Endothelial cell of umbilical vein (primary cell): ENCODE measurements around the gene MRPL48. TPM values are rescaled to one million over a fixed set of nuclear protein-coding genes. Genes with fewer than 3 reads are reported as not detected.

Experiments used
- BruUV-seq: library from RNA; stranded (reverse); fragments of 400-500 nt; replicated peaks from 2 replicates; lab custom pipeline; 2021; lab: Mats Ljungman, UMichigan
- CTCF ChIA-PET: fragments of 300-600, 350-600 bp; sonication (Branson Sonifier 250); formaldehyde crosslinking; loops from one replicate; lab custom pipeline; 2021; ENCODE audit warnings: antibody characterized with exemption, inconsistent platforms; lab: Charles Lee
- POLR2A ChIA-PET: fragments of 300-600, 350-600 bp; sonication (Branson Sonifier 250); formaldehyde crosslinking; loops from one replicate; lab custom pipeline; 2021; ENCODE audit warnings: antibody characterized with exemption, inconsistent platforms; lab: Charles Lee
- DNase-seq: peaks from one replicate; pipeline ENCODE4 v3.0.0-alpha.2; 2011; ENCODE audit warnings: low read depth, low spot score
- FAIRE-seq: peaks from 2 replicates; lab custom pipeline; 2011; peaks lifted over from hg19 to GRCh38; lab: Jason Lieb, UNC
- H2AFZ ChIP-seq: 2 replicates; pipeline ENCODE4 v1.6.0; 2012; ENCODE audit warnings: low read depth, low read length, control low read depth, inconsistent platforms
- H3K27ac ChIP-seq: 2 replicates; pipeline ENCODE4 v1.5.1; 2011; ENCODE audit warnings: low read depth, mild to moderate bottlenecking, control low read depth, low read length, moderate library complexity; ENCODE audit not compliant: insufficient read depth
- H3K27me3 ChIP-seq, 2 experiments: 2 replicates each; pipeline versions ENCODE4 v1.6.0 to v1.6.1; 2011; ENCODE audit warnings: low read length in 2 of 2, mixed read lengths in 1 of 2; ENCODE audit not compliant: control insufficient read depth in 2 of 2, insufficient read depth in 2 of 2
- H3K36me3 ChIP-seq, 2 experiments: 2 replicates in 1 of 2; 3 replicates in 1 of 2; pipeline ENCODE4 v1.5.1; 2011; ENCODE audit warnings: low read length in 2 of 2, mild to moderate bottlenecking in 1 of 2, moderate library complexity in 1 of 2; ENCODE audit not compliant: control insufficient read depth in 2 of 2, insufficient read depth in 2 of 2; ENCODE audit errors: extremely low read depth in 1 of 2
- H3K4me1 ChIP-seq: 3 replicates; pipeline ENCODE4 v1.5.1; 2011; ENCODE audit warnings: mild to moderate bottlenecking, low read length; ENCODE audit not compliant: control insufficient read depth, insufficient read depth; ENCODE audit errors: extremely low read depth
- H3K4me2 ChIP-seq: 2 replicates; pipeline ENCODE4 v1.6.1; 2011; ENCODE audit warnings: low read length, control low read depth, mixed read lengths; ENCODE audit not compliant: insufficient read depth
- H3K4me3 ChIP-seq, 3 experiments: fragments of 200-600 bp in 1 of 3; sonication (generic), shearing (Covaris generic) in 1 of 3; replicated peaks in 1 of 3; 2 replicates each; pipeline ENCODE4 v1.5.1; 2011 to 2016; ENCODE audit warnings: control low read depth in 3 of 3, low read length in 3 of 3, mild to moderate bottlenecking in 2 of 3, inconsistent platforms in 1 of 3, low read depth in 1 of 3, moderate library complexity in 1 of 3; ENCODE audit not compliant: insufficient read depth in 1 of 3
- H3K79me2 ChIP-seq: 2 replicates; pipeline ENCODE4 v1.6.0; 2012; ENCODE audit warnings: low read length, inconsistent platforms; ENCODE audit not compliant: control insufficient read depth, insufficient read depth
- H3K9ac ChIP-seq: replicated peaks from 2 replicates; pipeline ENCODE3; 2011; ENCODE audit warnings: low read length, control low read depth; ENCODE audit not compliant: insufficient read depth; ENCODE audit errors: extremely low read depth
- H3K9me1 ChIP-seq: replicated peaks from 3 replicates; pipeline ENCODE4 v1.6.0; 2011; ENCODE audit warnings: mild to moderate bottlenecking, low read length; ENCODE audit not compliant: control insufficient read depth, insufficient read depth; ENCODE audit errors: extremely low read depth
- H3K9me3 ChIP-seq: replicated peaks from 2 replicates; pipeline ENCODE4 v1.5.1; 2012; ENCODE audit warnings: low read length, inconsistent platforms; ENCODE audit not compliant: control insufficient read depth, insufficient read depth
- H4K20me1 ChIP-seq: replicated peaks from 2 replicates; pipeline ENCODE3; 2011; ENCODE audit warnings: mild to moderate bottlenecking, low read length; ENCODE audit not compliant: control insufficient read depth, insufficient read depth; ENCODE audit errors: extremely low read depth
- EZH2 ChIP-seq: IDR thresholded peaks from 2 replicates; pipeline ENCODE4 v1.6.1; 2012; ENCODE audit warnings: borderline replicate concordance, low read depth, mild to moderate bottlenecking, moderate library complexity, low read length, inconsistent platforms; ENCODE audit not compliant: severe bottlenecking
- FOS ChIP-seq: IDR thresholded peaks from 2 replicates; pipeline ENCODE4 v1.6.1; 2011; ENCODE audit warnings: mild to moderate bottlenecking, low read length, moderate library complexity, borderline replicate concordance; ENCODE audit not compliant: insufficient read depth
- GATA2 ChIP-seq: IDR thresholded peaks from 2 replicates; pipeline ENCODE4 v1.7.0; 2011; ENCODE audit warnings: low read depth, mild to moderate bottlenecking, moderate library complexity, mixed read lengths, low read length; ENCODE audit not compliant: insufficient read length, insufficient read depth
- JUN ChIP-seq: IDR thresholded peaks from 2 replicates; pipeline ENCODE4 v1.6.1; 2011; ENCODE audit warnings: borderline replicate concordance, low read depth; ENCODE audit not compliant: insufficient read length, insufficient read depth
- MYC ChIP-seq: IDR thresholded peaks from one replicate; pipeline ENCODE4 v1.6.1; 2011; ENCODE audit warnings: mild to moderate bottlenecking, low read depth, low read length
- POLR2A ChIP-seq: IDR thresholded peaks from 2 replicates; pipeline ENCODE4 v1.6.1; 2012; ENCODE audit warnings: low read depth, mild to moderate bottlenecking, control low read depth, low read length
- POLR2AphosphoS5 ChIP-seq: IDR thresholded peaks from 2 replicates; pipeline ENCODE4 v1.6.1; 2012; ENCODE audit warnings: low read depth, mild to moderate bottlenecking, control low read depth, low read length, moderate library complexity; ENCODE audit not compliant: insufficient read depth
- dilution Hi-C: fragments of 300-500 bp; cut with MboI; formaldehyde crosslinking; loops from one replicate; pipeline ENCODE4 v1.15.0; 2019; ENCODE audit warnings: low sequenced_read_pairs; ENCODE audit not compliant: extremely low pct_ligation_motif_present
- intact Hi-C: fragments of 100-400 bp; cut with micrococcal nuclease; formaldehyde crosslinking; loops from one replicate; pipeline ENCODE4 v1.10.0; 2022
- polyA plus RNA-seq, 4 experiments: library from polyadenylated mRNA; depleted of rRNA in 3 of 4; stranded (reverse) in 3 of 4; unstranded in 1 of 4; fragments of >200 nt; gene quantifications; 2 replicates each; pipeline versions ENCODE4 v1.2.1 to v1.2.3, GENCODE V29; 2011 to 2012; ENCODE audit warnings: missing spikeins in 1 of 4
- total RNA-seq: library from RNA; stranded (reverse); gene quantifications from 2 replicates; pipeline ENCODE4 v1.2.3, GENCODE V29; 2021
- TF ChIP-seq, protein P1 (sequence below), 2 donors: IDR thresholded peaks; 1 replicate in 1 of 2; 2 replicates in 1 of 2; pipeline ENCODE4 v1.5.1; 2011; ENCODE audit warnings: low read length in 2 of 2, mild to moderate bottlenecking in 2 of 2, moderate library complexity in 2 of 2, control low read depth in 1 of 2, inconsistent platforms in 1 of 2, low read depth in 1 of 2; ENCODE audit not compliant: insufficient read depth in 1 of 2; ENCODE audit errors: extremely low read depth in 1 of 2
- TF ChIP-seq, protein P2 (sequence below): IDR thresholded peaks from 2 replicates; pipeline ENCODE4 v1.6.1; 2011; ENCODE audit not compliant: insufficient read depth, insufficient read length

Gene MRPL48
- total and polyA plus RNA-seq, 2 donors (not counting 3 experiments of a cell fraction or from before 2014, with no cell fraction given): 25.0 to 38.3 TPM

DNA sequence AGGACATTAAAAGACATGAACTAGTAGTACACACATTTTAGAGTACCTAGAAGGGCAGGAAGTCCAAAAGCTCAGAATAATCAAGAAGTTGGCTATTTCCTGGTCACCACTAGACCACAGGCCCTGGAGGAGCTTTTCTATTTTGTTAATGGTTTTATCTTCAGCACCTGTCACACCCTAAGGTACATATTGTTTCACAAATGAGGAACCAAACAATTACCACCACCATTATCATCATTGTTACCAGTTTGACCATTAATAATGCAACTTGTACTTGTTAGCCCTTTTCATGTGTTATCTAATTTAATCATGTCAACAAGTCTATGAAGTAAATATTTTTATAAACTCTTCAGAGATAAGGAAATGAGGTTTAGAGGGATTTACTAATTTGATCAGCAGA, 4.9 kb downstream of the MRPL48 start:
- H3K9ac ChIP-seq: no peak overlapping the region
- no peak overlapping the region for H3K4me2 ChIP-seq
- H3K79me2 ChIP-seq: peaks cover 14% of the 10 kb centered on the region
- no peaks in the 10 kb centered on the region for H3K9me3 ChIP-seq
- H3K36me3 ChIP-seq: no peaks in the 10 kb centered on the region
- ChIA-PET CTCF (no interaction called here), POLR2A (no interaction called here)
- H3K27me3 ChIP-seq: no peaks in the 10 kb centered on the region
- H3K4me3 ChIP-seq: no peak overlapping the region
- no peak overlapping the region for H2AFZ ChIP-seq
- no peak for FAIRE-seq
- no peaks in the 10 kb centered on the region for H4K20me1 ChIP-seq
- no peak overlapping the region for H3K27ac ChIP-seq
- no peak for TF ChIP-seq POLR2A
- no peak for TF ChIP-seq GATA2
- TF ChIP-seq JUN: no peak
- no peak for TF ChIP-seq FOS
- TF ChIP-seq, protein P1, sequence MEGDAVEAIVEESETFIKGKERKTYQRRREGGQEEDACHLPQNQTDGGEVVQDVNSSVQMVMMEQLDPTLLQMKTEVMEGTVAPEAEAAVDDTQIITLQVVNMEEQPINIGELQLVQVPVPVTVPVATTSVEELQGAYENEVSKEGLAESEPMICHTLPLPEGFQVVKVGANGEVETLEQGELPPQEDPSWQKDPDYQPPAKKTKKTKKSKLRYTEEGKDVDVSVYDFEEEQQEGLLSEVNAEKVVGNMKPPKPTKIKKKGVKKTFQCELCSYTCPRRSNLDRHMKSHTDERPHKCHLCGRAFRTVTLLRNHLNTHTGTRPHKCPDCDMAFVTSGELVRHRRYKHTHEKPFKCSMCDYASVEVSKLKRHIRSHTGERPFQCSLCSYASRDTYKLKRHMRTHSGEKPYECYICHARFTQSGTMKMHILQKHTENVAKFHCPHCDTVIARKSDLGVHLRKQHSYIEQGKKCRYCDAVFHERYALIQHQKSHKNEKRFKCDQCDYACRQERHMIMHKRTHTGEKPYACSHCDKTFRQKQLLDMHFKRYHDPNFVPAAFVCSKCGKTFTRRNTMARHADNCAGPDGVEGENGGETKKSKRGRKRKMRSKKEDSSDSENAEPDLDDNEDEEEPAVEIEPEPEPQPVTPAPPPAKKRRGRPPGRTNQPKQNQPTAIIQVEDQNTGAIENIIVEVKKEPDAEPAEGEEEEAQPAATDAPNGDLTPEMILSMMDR (IDR thresholded peaks at IDR 0.05; ENCODE audit: extremely low read depth in 1 of 2, insufficient read depth in 1 of 2, low read depth in 1 of 2, low read length in 2 of 2): no peak
- no peak for TF ChIP-seq EZH2
- TF ChIP-seq MYC: no peak
- TF ChIP-seq, protein P2, sequence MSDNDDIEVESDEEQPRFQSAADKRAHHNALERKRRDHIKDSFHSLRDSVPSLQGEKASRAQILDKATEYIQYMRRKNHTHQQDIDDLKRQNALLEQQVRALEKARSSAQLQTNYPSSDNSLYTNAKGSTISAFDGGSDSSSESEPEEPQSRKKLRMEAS: no peak
- no peak for TF ChIP-seq POLR2AphosphoS5
- no TSS peak for BruUV-seq
- peaks cover 6% of the 10 kb centered on the region for H3K4me1 ChIP-seq
- dilution Hi-C loops (no loop called here), intact Hi-C loops (loop anchor here (5.0 kb wide), 1 partner anchor 35 kb away; no protein-coding TSS in a partner anchor)
- DNase-seq: no peak
- no peaks in the 10 kb centered on the region for H3K9me1 ChIP-seq
